Large intestine (tissue), 3 donors: ENCODE data around the gene SH2B3. TPM values are rescaled to one million over a fixed set of nuclear protein-coding genes. Genes with fewer than 3 reads are reported as not detected.
A peak's percentile ranks its signal among the peaks of the same experiment; 100 is the strongest.

Experiments used
- DNase-seq, 2 donors: peaks; one replicate each; pipeline versions ENCODE4 v3.0.0 to v3.0.0-alpha.2; 2013
- H3K27ac ChIP-seq: one replicate; pipeline ENCODE4 v1.5.1; 2013; ENCODE audit warnings: low read length
- H3K27me3 ChIP-seq: 2 replicates; pipeline ENCODE4 v1.6.1; 2013; ENCODE audit warnings: low read length; ENCODE audit not compliant: control insufficient read depth, insufficient read depth
- H3K36me3 ChIP-seq: 2 replicates; pipeline ENCODE4 v1.6.1; 2013; ENCODE audit warnings: low read length; ENCODE audit not compliant: control insufficient read depth, insufficient read depth
- H3K4me1 ChIP-seq: one replicate; pipeline ENCODE4 v1.6.1; 2013; ENCODE audit warnings: low read length; ENCODE audit not compliant: control insufficient read depth, insufficient read depth
- H3K4me3 ChIP-seq: one replicate; pipeline ENCODE4 v1.5.1; 2013; ENCODE audit warnings: low read length
- H3K9me3 ChIP-seq: one replicate; pipeline ENCODE4 v1.6.1; 2013; ENCODE audit warnings: mild to moderate bottlenecking, low read depth, low read length, moderate library complexity; ENCODE audit not compliant: control insufficient read depth
- WGBS: methylation state at CpG from one replicate; pipeline ENCODE4 v1.1.5; 2013; ENCODE audit warnings: low lambda C conversion rate; ENCODE audit not compliant: insufficient coverage; 5-methylcytosine and 5-hydroxymethylcytosine counted together
- polyA plus RNA-seq: library from polyadenylated mRNA; unstranded; fragments of 120-200 nt; gene quantifications from one replicate; pipeline ENCODE4 v1.2.1, GENCODE V29; 2013

SH2B3 gene
- polyA plus RNA-seq, 1 donor: 10.8 TPM

DNA sequence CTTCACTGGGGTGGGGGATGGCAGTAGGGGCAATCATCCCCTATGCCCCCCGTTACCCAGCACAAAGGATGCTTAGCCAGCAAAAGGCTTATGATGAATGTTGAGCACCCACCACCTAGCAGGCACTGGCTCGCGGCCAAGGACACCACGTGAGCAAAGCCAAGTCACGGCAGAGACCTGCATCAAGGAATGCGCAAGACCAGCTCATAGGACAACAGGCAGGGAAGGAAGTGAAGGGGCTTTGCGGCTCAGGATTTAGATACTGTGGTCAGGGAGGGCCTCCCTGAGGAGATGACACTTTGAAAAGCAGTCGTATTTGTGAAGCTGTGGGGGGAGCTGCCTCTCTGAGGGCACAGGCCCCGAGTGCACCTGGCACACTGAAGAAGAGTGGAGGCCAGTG is 32.8 kb downstream of the SH2B3 start:
- H3K36me3 ChIP-seq: peaks cover 30% of the 10 kb centered on the region
- H3K27me3 ChIP-seq: no peaks in the 10 kb centered on the region
- H3K4me3 ChIP-seq: no peak overlapping the region
- no peak overlapping the region for H3K27ac ChIP-seq
- H3K4me1 ChIP-seq: no peaks in the 10 kb centered on the region
- no peak for DNase-seq
- no peaks in the 10 kb centered on the region for H3K9me3 ChIP-seq
- 33% methylated on average over 2 of the region's 9 CpGs for WGBS

DNA sequence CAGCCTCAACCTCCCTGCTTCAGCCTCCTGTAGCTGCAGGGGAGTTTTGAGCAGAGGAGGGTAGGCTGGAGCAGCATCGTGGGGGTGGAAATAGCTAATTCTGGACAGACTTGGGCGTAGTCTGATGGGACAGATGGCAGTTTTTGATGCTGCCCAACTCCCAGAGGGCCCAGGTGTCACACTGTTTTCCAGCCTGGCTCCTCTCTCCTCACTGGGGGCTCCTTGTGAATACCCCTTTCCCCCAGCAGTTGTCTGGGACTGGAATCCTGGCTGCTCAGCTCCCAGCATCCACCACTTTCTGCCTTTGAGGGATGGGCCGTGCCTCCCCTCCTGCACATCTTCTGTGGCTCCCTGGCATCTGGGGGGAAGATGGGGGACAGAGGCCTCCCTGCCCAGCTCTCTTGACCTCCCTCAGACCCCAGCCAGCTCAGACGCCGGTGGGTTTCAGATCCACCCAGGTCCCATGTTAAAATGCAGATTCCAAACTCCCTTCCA is 34.0 kb downstream of the SH2B3 start:
- DNase-seq: no peak
- H3K4me3 ChIP-seq: no peak overlapping the region
- no CpG with 5 or more reads among the region's 5 CpGs for WGBS
- H3K27me3 ChIP-seq: no peaks in the 10 kb centered on the region
- H3K4me1 ChIP-seq: no peaks in the 10 kb centered on the region
- peaks cover 37% of the 10 kb centered on the region for H3K36me3 ChIP-seq
- no peaks in the 10 kb centered on the region for H3K9me3 ChIP-seq
- H3K27ac ChIP-seq: no peak overlapping the region

DNA sequence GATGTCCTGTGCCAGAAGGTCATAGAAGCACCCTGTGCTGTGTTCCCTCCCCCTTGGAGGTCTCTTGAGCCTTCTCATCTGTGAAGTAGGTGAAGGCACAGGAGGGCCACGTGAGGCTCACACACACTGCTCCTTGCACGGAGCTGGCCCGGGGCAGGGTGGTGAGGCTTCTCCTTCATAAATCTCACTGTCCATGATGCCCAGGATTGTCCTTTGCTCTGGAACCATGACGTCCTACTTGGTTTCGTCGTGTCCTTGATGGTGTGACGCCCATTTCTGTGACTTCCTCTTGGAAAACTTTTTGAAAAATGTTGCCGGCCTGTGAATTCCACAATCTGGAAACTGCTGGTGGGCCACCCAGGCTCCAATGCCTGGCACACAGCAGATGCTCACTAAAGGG is 34.4 kb downstream of the SH2B3 start:
- H3K27ac ChIP-seq: no peak overlapping the region
- no peaks in the 10 kb centered on the region for H3K9me3 ChIP-seq
- no peak for DNase-seq
- no peaks in the 10 kb centered on the region for H3K27me3 ChIP-seq
- peaks cover 1% of the 10 kb centered on the region for H3K4me1 ChIP-seq
- peaks cover 39% of the 10 kb centered on the region for H3K36me3 ChIP-seq
- H3K4me3 ChIP-seq: no peak overlapping the region
- 89% methylated on average over 3 of the region's 8 CpGs for WGBS

DNA sequence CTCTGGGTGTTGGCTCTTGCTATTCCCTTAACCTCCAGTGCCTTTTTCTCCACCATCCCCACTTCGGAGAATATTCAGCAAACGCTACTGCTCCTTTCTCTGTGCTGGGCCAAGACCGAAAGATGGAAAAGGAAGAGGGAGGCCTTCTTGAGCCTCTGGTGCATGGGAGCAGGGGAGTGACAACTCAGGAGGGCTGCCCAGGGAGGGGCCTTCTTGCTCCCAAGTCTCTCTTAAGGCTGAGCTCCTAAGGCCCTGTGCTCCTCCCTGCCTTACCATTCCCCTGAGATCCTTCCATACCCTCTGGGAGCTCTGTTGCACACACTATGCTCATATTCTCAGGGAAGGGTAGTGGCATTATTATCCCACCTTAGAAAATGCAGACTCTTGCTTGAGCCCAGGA is 34.9 kb downstream of the SH2B3 start:
- no peak overlapping the region for H3K27ac ChIP-seq
- H3K9me3 ChIP-seq: no peaks in the 10 kb centered on the region
- H3K27me3 ChIP-seq: no peaks in the 10 kb centered on the region
- WGBS: no CpG with 5 or more reads among the region's 3 CpGs
- H3K4me1 ChIP-seq: peaks cover 6% of the 10 kb centered on the region
- H3K4me3 ChIP-seq: no peak overlapping the region
- no peak for DNase-seq
- peaks cover 44% of the 10 kb centered on the region for H3K36me3 ChIP-seq

DNA sequence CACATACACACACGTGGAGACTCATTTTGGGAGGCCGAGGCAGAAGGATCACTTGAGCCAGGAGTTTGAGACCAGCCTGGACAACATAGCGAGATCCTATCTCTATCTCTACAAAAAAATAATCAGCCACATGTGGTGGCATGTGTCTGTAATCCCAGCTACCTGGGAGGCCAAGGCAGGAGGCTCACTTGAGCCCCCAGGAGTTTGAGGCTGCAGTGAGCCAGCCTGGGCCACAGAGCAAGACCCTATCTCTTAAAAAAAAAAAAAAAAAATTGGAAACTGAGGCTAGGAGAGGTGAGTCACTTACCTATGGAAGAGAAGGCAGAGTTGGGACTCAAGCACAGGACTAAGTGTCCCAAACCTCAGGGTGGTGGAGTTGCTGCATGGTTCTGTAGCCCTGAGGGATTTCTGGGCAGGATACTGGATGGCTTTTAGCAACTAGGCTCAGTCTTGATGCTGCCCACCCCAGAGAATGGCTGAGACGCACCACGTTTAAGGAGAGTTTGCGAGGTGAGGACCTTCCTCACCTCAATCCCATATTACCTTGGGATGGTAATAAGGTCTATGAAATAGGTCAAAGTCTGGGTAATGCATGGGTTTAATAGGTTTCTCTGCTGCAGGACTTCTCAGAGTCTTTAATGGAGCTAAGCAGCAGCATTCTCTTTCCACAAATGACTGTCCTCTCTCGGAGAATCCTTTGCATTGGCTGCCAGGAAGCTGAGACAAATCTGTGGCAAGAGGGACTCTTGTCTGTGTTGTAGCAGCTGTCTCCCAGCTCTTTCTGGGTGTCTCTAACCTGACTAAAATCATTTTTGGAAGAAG is 35.6 kb downstream of the SH2B3 start:
- Histone ChIP-seq H3K4me3 (no peak overlapping the region), H3K4me1 (peaks cover 13% of the 10 kb centered on the region), H3K27ac (no peak overlapping the region), H3K36me3 (peaks cover 50% of the 10 kb centered on the region), H3K27me3 (no peaks in the 10 kb centered on the region), H3K9me3 (no peaks in the 10 kb centered on the region)
- DNase-seq: no peak
- no CpG with 5 or more reads among the region's 7 CpGs for WGBS

DNA sequence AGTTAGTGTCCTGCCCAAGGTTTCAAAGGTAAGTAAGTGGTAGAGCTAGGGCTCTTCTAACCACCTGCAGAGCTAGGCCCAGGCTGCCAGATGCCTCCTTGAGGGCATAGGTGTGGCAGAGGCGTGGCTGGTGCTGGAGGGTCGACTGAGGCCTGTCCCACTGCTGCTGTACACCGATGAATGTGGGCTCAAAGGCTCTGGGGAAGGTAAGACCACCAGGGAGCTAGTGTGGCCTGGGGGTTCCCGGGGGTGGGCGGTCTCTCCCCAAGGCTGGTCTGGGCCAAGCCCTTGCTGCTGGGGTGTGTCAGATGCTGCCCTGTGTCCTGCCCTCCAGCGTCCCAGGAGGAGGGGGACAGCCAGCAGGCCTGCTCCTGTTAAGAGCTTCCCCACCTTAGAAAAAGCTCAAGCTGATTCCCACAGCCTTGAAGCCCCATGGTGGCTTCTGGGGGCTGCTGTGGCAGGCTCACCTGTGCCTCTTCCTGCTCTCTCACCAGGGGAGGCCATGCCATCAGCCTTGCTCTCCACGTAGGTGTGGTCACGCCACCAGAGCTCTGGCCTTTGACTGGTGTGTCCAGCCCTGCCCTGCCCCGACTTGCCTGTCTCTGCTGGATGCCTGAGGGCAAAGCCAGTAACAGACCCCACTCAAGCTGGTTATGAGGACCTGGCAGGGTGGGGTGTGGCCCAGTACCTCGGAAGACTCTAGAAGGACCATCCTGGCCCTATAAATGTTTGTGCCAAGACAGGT is 36.8 kb downstream of the SH2B3 start:
- Histone ChIP-seq H3K4me3 (no peak overlapping the region), H3K27ac (no peak overlapping the region), H3K27me3 (no peaks in the 10 kb centered on the region), H3K36me3 (peaks cover 60% of the 10 kb centered on the region), H3K9me3 (no peaks in the 10 kb centered on the region), H3K4me1 (peaks cover 17% of the 10 kb centered on the region)
- no peak for DNase-seq
- 73% methylated on average over 3 of the region's 10 CpGs for WGBS

DNA sequence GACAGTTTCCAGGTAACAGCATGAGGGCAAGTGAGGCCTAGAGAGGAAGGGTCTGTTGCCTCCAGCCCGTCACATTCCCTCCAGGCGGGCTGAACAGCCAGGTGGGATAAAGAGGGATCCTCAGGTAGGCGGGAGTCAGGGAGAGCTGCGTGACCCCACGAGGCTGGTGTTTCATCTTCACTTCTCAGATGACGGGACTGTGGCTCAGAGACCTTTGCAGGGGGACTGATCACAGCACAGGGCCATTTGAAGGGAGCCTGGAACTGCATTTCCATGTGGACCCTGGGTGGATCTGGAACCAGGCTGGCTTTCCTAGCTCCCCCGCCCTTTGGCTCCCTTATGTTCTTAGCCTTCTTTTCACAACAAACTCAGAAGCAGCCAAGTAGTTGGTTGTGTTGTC is 37.4 kb downstream of the SH2B3 start:
- Histone ChIP-seq H3K36me3 (peaks cover 66% of the 10 kb centered on the region), H3K27ac (no peak overlapping the region), H3K9me3 (no peaks in the 10 kb centered on the region), H3K27me3 (no peaks in the 10 kb centered on the region), H3K4me1 (peaks cover 17% of the 10 kb centered on the region), H3K4me3 (no peak overlapping the region)
- no CpG with 5 or more reads among the region's 7 CpGs for WGBS
- DNase-seq: no peak

DNA sequence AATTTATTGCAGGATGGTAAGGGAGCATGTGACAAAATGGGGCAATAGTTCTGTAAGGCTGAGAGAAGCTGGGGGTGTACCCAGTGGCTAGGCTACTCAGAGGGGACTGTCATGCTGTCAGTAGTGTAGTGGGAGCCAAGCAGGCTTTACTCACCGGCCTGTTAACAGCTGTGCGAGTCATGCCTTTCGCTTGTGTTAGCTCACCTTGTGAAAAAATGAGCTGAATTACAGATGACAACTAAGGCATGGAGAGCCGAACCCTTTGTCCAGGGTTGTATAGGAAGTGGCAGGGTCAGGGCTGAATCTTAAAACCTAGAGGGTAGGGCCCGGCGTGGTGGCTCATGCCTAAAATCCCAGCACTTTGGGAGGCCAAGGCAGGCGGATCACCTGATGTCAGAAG is 37.9 kb downstream of the SH2B3 start:
- no peak overlapping the region for H3K27ac ChIP-seq
- peak in 1 of 2 donors; percentile 23 for DNase-seq
- H3K4me1 ChIP-seq: peaks cover 17% of the 10 kb centered on the region
- H3K27me3 ChIP-seq: no peaks in the 10 kb centered on the region
- no CpG with 5 or more reads among the region's 7 CpGs for WGBS
- peaks cover 71% of the 10 kb centered on the region for H3K36me3 ChIP-seq
- no peaks in the 10 kb centered on the region for H3K9me3 ChIP-seq
- H3K4me3 ChIP-seq: no peak overlapping the region

DNA sequence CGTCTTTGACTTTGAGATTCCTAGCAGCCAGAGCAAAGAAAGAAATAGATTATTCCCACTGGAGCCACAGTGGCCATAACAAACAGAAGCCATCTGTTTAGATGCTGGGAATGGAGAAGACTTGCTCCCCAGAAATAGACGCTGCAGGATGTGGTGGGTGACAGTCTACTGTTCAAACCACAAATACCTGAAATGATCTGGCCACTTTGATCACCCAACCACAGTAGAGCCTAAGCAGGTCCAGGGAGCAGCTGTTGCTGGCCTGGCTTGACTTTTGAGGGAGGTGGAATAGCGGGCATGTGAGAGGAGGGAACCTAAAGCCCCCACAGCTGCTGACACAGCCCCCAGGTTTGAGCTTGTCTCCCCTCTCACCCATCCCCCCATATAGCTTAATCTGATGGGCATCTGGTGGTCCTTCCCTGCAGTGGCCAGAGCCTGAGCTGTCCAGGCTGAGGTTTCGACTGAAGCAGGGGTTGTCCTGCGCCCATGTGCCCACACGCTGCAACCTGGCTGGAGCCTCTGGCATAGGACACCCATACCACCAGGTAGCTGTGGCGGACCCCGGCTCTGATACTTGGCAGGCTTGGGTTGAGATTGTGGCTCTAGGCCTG is 38.7 kb downstream of the SH2B3 start:
- peaks cover 17% of the 10 kb centered on the region for H3K4me1 ChIP-seq
- H3K36me3 ChIP-seq: peaks cover 79% of the 10 kb centered on the region
- no peaks in the 10 kb centered on the region for H3K27me3 ChIP-seq
- DNase-seq: no peak
- 100% methylated on average over 1 of the region's 8 CpGs for WGBS
- peak overlapping the region; percentile 25 for H3K27ac ChIP-seq
- no peak overlapping the region for H3K4me3 ChIP-seq
- no peaks in the 10 kb centered on the region for H3K9me3 ChIP-seq

DNA sequence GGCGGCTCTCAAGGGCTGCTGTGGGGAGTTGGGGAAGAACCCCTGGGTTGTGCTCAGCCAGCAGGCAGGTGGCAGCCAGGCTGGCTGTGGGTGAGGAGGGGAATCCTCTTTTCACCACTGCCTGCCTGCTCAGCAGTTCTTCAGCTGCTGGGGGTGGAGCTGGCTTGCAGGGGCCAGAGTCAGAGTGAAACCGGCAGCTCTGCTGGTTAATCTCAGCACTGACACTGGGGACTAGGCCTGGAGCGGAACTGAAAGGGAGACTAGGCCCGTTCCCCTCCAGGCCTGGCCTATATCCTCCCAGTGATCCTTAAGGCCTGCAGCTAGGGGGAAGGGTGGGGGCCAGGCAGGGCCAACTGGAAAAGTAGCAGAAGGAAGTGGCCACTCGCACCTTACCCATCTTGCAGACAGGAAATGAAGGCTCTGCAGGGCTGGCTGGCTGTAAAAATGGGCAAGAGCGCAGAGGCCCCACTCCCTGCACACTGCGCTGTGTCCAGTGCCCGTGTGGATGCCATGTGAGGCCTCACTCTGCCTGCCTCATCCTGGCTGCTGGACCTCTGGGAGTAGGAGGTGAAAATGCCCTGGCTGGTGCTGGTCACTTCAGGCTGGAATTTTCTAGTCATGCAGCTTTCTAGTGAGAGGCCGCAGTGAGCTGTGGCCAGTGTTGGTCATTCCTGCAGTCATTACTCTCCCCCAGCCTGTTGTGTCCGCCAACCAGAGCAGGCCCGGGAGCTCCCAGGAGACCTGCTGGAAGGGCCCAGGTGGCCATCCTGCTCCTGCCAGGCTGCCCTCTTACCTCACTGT is 39.4 kb downstream of the SH2B3 start:
- DNase-seq: peak in 1 of 2 donors; percentile 54
- Histone ChIP-seq H3K4me3 (no peak overlapping the region), H3K4me1 (peaks cover 17% of the 10 kb centered on the region)

More for the DNA sequence above, 39.4 kb downstream of the SH2B3 start:
- Histone ChIP-seq H3K36me3 (peaks cover 84% of the 10 kb centered on the region), H3K27ac (peak overlapping the region; percentile 67), H3K27me3 (no peaks in the 10 kb centered on the region), H3K9me3 (no peaks in the 10 kb centered on the region)
- no CpG with 5 or more reads among the region's 11 CpGs for WGBS
